GM21723 (cell line): ENCODE results near the gene SKAP2.

Experiments used
- ATAC-seq: cut with Tn5 transposase; IDR thresholded peaks from one replicate; pipeline ENCODE4 v1.9.1; 2021; ENCODE audit warnings: mild to moderate bottlenecking, moderate library complexity; ENCODE audit not compliant: unreplicated experiment

SKAP2 gene

DNA sequence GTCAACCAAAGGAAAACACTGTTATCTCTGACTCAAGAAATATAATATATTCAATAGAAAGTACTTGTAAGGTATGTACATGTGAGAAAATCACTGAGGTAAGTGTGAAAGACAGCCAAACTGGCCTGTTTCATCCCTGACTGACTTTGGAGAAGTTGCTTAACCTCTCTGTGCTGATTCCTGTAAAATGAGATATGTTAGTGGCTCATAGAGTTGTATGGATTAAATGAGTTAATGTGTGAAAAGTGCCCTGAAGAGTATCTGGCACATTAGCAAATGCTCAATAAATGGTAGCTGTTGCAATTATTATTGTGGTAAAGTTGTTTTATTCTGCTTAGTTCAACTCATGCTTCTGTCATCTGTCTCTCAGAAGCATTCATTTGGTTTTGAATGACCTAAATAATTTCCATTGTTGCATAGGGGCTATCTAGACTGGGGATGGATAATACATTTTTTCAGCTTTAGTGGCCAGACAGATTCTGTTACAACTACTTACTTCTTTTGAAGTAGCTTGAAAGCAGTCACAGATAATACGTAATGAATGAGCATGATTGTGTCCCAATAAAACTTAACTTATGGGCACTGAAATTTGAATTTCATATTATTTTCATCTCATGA is 84.3 kb downstream of the SKAP2 start:
- no peak for ATAC-seq

DNA sequence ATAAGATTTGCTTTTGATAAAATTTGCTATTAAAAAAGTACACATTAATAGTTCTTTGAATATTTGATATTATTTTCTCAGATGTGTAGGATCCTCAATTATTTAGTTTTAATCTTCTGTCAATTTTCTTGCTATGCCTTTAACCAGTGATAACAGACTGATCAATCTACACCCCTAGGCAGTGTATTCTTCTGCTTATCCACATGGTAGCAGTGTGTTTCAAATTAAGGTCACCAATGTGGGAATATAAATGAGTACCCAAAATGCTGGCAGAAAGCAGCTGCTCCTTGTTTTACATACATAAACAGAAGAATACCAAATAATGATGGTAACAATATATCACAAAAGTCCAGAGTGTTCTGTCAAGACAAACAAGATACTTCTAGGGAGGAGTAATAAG is 87.0 kb downstream of the SKAP2 start:
- ATAC-seq, result no peak

DNA sequence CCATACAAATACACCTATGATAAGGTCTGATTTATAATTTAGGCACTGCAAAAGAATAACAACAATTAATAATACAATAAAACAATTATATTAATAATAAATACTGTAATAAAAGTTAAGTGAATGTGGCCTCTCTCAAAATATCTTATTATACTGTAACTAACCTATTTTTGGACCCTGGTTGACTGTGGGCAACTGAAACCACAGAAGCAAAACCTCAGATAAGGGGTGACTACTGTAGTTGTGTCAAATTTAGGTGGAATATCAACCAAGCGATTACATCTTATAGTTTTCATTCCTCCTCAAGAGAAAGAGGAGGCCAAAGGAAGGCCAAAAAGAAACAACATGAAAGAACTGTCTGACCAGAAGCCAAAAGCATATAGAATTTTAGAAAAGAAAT is 103.9 kb downstream of the SKAP2 start:
- no peak for ATAC-seq

DNA sequence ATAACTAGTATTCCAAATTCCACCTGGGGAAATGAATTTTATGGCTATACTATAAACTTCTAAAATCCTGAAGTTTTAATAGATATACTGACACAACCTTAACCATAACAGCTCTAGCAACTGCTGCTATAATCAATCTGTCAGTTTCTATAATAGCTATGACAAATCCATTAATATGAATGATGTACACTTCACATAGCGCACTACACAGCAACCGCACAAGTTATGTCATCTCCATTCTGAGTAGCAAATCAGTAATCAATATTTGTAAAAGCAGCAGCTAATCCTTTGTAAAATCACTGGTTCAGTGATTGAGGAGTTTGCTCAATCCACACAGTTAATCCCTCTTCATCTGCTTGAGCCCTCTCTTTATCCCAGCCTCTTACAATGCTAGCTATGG is 105.3 kb downstream of the SKAP2 start:
- no peak for ATAC-seq

DNA sequence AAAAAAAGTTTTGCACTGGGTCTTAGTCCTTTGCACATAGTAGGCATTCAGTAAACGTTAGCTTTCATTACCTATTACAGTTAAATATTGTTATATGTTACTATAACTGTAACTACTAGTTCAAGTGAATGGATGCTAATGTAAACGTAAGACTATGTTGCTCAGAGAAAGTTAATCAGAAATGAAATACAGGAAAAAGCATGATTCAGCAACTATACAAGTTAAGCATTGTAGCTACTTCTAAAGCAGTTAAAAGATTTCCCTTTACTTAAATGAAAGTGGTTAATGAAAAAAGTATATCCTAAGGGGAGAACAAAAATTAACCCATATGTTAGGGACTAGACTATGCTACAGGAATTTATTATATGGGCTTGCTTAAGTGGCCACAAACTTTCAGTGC is 121.2 kb downstream of the SKAP2 start:
- ATAC-seq, result no peak

DNA sequence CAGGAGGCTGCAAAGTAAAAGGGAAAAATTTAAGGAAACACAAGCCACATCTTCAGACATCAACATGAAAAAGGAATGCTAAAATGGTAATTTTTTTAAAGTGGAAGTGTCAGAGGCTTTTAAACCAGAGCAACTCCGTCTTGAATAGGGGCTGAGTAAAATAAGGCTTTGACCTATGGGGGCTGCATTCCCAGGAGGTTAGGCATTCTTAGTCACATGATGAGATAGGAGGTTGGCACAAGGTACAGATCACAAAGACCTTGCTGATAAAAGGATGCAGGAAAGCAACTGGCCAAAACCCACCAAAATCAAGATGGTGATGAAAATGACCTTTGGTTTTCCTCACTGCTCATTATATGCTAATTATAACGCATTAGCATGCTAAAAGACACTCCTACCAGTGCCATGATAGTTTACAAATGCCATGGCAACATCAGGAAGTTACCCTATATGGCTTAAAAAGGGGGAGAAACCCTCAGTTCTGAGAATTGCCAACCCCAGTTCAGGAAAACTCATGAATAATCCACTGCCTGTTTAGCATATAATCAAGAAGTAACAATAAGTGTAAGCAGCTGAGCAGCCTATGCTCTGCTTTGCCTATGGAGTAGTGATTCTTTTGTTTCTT is 128.3 kb downstream of the SKAP2 start:
- ATAC-seq, result no peak

DNA sequence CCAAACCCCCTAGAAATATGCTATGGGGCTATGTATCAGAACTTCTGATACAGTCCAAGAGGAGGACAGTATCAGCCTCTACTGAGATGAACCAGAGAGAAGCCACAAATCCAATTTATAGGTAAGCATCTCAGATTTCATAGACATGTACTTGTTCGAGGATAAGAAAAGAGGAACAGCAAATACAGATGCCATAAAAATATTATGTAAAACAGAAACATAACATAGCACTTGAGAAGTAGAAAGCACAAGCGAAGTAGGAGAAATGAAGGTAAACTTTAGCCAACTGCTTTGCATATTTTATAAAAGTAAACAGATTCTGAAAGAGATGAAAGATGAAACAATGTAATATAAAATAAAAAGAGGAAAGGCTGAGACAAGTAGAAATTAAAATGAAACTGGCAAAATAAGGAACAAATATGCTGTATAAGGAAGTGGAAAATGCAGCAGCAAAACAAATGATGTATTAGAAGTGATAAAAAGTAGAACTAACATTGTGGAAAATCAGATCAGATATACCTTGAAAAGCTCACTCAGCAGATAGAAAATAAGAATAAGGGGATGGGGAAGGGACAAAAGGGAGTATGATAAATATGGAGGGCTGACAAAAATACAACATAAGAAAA is 135.1 kb downstream of the SKAP2 start:
- no peak for ATAC-seq

DNA sequence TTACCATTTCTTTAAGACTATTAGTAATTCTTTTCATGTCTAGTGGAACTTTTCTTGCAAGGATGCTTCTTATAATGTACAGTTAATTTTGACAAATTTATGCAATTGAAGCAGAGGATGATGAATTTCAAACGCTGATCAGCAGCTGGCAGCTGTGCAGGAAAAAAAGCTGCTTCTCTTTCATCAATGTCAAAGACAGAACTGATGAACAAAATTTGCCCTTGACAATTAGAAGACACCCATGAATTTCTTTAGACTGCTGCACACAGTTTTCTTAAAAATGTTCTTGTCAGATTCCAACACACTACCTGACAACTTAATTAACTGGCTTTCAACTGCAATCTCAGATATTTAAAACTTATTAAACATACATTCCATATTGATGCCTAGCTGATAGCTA is 138.3 kb downstream of the SKAP2 start:
- no peak for ATAC-seq

DNA sequence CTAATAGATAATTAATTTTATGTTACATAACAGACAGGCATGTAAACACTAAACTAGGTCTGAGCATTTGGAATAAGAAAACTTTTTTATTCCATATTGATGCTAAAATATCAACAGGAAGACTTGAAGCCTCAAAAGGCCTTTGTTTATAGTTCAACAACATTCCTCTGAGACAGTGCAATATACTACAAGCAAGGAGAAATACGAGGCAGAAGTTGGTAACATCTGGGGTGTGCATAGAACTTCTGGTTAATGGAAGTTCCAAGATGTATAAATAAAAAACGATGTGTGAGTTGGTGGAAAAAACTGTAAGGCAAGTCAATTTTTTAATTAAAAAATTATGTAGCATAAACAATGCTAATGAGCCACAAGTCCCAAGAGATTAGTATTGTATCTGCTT is 139.6 kb downstream of the SKAP2 start:
- no peak for ATAC-seq

DNA sequence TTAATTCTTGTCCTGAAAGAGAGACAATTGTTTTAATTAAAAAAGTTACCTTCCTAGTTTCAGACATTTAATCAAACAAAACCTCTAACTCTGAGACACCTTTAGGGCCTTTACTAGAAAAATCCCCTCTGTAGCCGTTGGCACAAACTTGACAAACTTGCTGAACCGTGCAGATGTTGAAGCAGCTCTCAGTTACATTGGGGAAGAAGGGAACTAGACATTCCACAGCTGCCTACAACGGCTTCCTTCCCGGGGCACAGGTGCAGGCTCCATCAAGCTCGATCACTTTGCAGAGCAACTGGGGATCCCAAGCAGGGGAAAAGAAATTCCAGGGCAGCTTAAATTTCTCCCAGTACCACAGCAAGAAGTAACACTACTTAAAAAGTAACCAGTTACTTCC is 141.3 kb downstream of the SKAP2 start:
- ATAC-seq, result no peak

DNA sequence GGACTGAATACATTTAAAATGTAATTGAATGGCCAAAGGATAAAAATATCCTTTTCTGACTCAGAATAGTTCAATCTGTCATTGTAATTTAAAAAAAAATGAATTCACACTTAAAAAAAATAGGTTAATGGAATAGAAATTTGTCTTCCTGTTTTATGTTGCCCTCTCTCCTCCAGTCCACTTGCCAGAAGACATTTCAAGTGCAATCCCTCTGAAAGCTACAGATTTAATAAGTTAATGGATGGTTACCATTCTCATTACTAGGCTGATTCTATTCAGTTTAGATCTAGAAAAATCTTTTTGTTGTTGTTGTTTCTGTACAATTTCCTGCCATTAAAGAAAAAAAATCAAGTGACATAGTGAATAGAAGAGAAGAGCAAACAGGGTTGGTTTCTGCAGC is 142.9 kb downstream of the SKAP2 start:
- ATAC-seq, result no peak

DNA sequence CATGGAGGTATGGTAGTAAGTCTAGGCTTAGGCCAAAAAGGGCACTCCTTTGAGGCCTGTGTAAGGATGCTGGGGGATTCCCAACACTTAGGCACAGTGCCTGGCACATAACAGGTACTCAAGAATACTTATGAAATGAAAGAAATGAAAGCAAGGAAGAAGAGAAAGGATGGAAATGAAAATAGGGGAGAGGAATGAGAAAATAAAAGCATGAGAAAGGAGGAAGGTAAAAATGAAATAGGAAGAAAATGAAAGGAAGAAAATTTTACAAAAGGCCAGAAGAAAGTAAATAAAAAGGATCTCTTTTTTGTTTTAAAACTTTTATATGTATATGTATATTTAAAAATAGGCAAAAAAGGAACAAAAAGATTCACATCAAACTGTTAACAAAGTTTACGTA is 146.3 kb downstream of the SKAP2 start:
- ATAC-seq, result no peak

DNA sequence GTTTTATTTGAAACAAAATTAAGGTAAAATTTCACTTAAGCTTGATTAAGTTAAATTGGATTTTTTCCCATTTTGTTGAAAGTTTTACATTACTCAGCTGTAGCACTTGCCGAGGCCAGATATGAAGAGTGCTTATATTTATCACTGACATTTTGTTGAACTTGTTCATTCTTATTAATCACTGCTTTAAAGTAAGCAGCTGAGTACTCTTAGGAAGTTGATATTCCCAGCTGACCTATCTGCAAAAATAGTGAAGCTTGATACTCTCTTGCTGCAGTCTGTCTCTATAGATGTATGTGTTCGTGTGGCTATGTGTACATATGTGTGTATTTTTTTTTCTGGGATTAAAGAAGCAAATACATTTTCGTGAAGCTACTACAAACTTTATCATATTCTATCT is 150.0 kb downstream of the SKAP2 start:
- ATAC-seq, result no peak

DNA sequence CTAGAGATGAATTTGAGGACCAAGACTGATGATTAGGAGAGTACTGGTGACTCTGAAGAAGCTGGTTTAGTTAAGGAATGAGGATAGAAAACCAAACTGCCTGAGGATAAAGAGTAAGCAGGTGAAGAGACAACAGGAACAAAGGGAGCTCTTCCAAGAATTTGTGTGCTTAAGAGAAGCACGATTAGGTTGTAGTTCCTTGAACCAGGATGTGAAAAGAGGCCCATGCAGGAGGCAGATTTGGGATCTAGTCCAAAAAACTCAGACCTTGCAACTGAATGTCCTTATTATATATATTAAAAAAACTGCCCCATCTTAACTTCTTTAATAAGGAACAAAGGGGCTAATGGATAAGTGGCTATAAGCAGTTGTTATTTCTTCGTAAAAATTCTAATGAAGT is 150.4 kb downstream of the SKAP2 start:
- no peak for ATAC-seq

DNA sequence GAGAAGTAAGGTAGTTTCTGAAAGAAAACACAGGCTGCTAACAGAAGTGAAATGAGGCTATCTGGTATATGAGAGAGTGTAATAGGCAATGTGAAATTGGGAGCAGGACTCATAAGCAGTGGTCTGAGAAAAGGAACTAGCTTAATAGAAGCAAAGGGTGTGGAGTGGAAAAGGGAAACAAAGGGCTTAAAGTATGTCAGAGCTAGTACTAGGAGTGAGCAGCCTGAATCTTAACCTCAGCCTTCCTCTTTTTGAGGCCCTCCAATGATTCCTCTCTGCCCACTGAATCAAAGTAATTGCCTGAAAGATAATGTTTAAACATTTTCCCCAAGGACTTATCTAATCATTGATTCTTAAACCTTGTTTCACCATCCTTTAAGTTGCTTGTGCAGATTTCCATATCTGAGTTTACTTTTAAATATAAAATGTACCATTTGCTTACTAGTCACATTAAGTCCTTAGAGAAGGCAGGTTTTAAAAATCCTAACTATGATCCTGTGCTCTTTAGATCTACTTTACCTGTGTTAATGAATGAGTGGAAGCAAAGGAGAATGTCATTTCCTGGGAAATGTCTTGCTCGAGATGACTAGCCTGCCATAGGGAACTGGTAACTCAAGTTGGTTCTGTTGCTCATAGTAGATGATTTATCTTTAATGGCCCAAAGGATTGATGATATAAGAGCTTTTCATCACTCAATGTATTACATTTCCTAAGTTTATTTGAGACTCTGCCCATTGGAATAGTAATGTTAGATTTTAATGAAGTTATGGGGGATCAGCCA is 155.0 kb downstream of the SKAP2 start:
- no peak for ATAC-seq

DNA sequence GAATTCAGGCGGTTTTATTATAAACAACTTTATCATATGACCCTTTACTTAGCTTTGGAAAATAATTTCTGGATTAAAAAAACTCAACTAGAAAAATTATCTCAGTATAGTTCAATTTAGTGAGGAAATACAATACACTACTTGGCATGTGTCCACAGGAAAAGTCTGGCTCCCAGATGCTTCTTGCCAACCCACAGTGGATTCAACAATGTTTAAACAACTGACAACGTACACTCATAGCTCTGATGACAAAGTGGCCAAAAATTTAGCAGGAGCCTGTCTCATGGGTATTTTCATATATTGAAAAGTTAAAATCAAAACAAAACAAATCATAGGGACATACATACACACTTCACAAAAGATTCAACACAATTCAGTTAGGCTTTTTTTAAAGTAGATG is 158.8 kb downstream of the SKAP2 start:
- no peak for ATAC-seq

DNA sequence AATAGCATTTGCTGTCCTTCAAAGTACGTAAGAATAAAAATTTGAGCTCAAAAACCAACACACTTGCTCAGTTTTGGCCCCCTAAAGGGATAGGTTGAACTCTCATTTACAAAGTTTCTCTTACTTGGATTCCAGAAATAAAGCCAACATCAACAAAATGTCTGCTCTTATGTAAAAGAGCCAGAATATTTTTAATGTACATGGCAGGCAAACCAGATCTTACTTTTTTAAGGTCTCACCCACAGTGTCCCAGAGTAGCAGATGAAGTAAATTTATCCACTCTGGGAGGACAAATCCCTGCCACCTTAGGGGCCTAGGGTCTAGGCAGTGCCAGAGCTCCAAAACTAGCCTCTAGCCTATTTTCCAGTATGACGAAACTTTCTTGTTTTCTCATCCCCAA is 159.6 kb downstream of the SKAP2 start:
- no peak for ATAC-seq

DNA sequence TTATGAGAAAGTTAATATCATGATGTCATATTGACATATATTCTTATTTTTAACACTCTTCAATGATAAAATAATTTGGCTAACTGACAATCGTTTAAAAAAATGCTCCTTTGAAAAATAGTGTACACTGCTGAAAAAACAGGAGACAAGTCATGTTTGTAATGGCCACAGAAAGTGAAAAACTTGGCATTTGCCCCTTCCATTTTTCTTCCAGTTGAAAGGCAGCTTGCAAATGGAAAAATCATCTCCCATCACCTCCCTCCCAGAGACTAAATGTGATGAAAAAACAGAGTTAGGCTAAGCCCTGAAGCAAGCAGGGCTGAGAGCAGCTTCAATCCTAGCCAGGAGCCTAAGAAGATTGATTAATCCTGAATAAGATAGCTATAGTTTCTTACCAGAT is 160.4 kb downstream of the SKAP2 start:
- ATAC-seq, result no peak

DNA sequence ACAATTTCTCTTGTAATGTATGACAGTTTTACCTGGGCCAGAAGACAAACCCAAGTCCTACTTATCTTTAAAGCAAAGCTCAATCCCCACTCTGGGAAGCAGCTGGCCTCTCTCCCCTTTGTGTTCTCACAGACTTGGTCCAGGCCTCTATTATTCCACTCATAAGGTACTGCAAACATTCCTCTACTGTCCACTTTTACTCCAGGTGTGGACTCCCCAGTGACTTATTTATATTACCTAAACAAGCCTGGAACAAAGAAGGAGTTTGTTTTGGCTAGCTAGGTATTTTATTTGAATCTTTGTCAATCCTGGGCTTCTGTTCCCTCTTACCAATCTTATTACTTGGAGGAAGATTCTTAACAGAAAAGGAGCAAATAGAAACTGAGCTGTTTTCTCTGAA is 163.5 kb downstream of the SKAP2 start:
- ATAC-seq, result no peak

DNA sequence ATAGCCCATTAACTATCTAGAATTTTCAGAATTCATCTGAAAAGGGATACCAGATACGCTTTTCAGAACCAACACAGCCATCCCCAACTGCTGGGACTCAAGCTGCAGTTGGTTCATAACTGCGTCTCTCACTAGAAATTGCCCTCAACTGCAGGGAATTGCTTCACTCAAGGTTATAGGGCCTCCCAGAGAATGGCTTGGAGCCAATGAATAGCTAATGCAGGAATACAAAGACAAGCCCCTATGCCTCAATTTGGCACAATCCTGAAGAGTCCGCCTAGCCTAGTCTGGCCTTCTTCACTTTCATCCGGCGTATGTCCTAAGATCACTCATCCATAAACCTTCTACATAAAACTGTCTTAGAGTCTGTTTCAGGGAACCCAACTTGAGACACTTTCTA is 164.0 kb downstream of the SKAP2 start:
- ATAC-seq, result no peak

DNA sequence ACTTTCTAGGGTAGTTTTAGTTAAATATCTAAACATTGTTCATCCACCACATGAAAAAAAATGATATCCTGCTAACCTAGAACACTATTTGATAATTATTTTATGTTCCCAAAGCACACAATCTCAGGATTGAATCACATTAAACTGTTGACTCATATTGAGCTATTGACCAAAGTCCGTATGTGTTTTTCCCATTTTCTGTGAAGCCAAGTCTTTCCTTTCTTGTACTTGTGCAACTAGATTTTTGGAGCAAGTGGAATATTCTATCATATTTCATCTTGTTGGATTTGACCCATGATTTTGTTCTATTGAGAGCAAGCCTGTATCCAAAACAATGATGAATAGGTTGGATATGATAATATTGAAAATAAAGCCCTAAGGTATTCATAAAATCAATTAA is 164.6 kb downstream of the SKAP2 start:
- ATAC-seq, result no peak

DNA sequence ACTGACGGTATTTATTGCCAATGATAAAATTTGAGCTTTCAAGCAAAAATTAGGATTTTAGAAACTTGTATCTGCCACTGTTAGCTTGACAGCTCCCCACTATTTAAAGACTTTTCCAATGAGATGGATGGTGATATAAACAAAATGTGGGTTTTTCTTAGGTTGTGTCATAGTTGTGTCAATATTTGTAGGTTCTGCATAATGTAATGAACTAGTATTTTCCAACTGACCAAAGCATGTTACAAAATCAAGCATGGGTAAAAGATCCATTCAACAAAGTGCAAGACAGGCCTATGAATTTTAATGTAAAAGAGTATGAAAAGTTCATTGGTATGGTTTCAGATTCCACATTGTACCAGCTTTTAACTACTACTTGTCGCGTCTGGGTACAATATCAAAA is 165.6 kb downstream of the SKAP2 start:
- ATAC-seq, result no peak
